ENCODE data around the gene LCN9.

Gene LCN9

GRCh38 chr9:135677641-135678168 is 14.6 kb downstream of the LCN9 start:
- Mint-ChIP-seq H3K36me3 (no peaks in the 10 kb centered on the region), H3K4me3 (no peak overlapping the region), H3K27ac (no peak overlapping the region), H3K4me1 (no peaks in the 10 kb centered on the region), H3K9me3 (no peaks in the 10 kb centered on the region), H3K27me3 (peaks cover 19% of the 10 kb centered on the region)
- no peak for ATAC-seq

GRCh38 chr9:135678236-135679017 is 15.3 kb downstream of the LCN9 start:
- H3K4me1 Mint-ChIP-seq: no peaks in the 10 kb centered on the region
- H3K4me3 Mint-ChIP-seq: no peak overlapping the region
- H3K9me3 Mint-ChIP-seq: no peaks in the 10 kb centered on the region
- H3K27ac Mint-ChIP-seq: no peak overlapping the region
- no peaks in the 10 kb centered on the region for H3K36me3 Mint-ChIP-seq
- ATAC-seq: peak; percentile 22
- H3K27me3 Mint-ChIP-seq: peaks cover 26% of the 10 kb centered on the region

GRCh38 chr9:135680056-135680455 is 16.9 kb downstream of the LCN9 start:
- Mint-ChIP-seq H3K36me3 (no peaks in the 10 kb centered on the region), H3K4me3 (no peak overlapping the region), H3K27me3 (peaks cover 43% of the 10 kb centered on the region), H3K9me3 (no peaks in the 10 kb centered on the region), H3K4me1 (no peaks in the 10 kb centered on the region), H3K27ac (no peak overlapping the region)
- no peak for ATAC-seq

GRCh38 chr9:135681161-135681560 is 18.1 kb downstream of the LCN9 start:
- Mint-ChIP-seq H3K36me3 (no peaks in the 10 kb centered on the region), H3K9me3 (no peaks in the 10 kb centered on the region), H3K27ac (no peak overlapping the region), H3K27me3 (peaks cover 49% of the 10 kb centered on the region), H3K4me1 (no peaks in the 10 kb centered on the region), H3K4me3 (no peak overlapping the region)
- no peak for ATAC-seq

- H3K9me3 Mint-ChIP-seq: no peaks in the 10 kb centered on the region
- H3K4me1 Mint-ChIP-seq: no peaks in the 10 kb centered on the region
- no peak overlapping the region for H3K27ac Mint-ChIP-seq
- no peaks in the 10 kb centered on the region for H3K36me3 Mint-ChIP-seq
- ATAC-seq: no peak
- peaks cover 49% of the 10 kb centered on the region for H3K27me3 Mint-ChIP-seq
- no peak overlapping the region for H3K4me3 Mint-ChIP-seq
Observed at GRCh38 chr9:135683401-135684034, 20.4 kb downstream of the LCN9 start.

GRCh38 chr9:135684691-135685090 is 21.6 kb downstream of the LCN9 start:
- Mint-ChIP-seq H3K9me3 (no peaks in the 10 kb centered on the region), H3K4me3 (no peak overlapping the region), H3K27ac (no peak overlapping the region), H3K36me3 (no peaks in the 10 kb centered on the region), H3K27me3 (peaks cover 49% of the 10 kb centered on the region), H3K4me1 (no peaks in the 10 kb centered on the region)
- ATAC-seq: no peak

GRCh38 chr9:135687216-135687615 is 24.1 kb downstream of the LCN9 start:
- Mint-ChIP-seq H3K4me3 (no peak overlapping the region), H3K27me3 (peaks cover 40% of the 10 kb centered on the region), H3K9me3 (peaks cover 3% of the 10 kb centered on the region), H3K4me1 (no peaks in the 10 kb centered on the region), H3K36me3 (no peaks in the 10 kb centered on the region), H3K27ac (no peak overlapping the region)
- no peak for ATAC-seq

- Mint-ChIP-seq H3K4me3 (no peak overlapping the region), H3K36me3 (no peaks in the 10 kb centered on the region), H3K27me3 (peaks cover 35% of the 10 kb centered on the region), H3K27ac (no peak overlapping the region), H3K4me1 (no peaks in the 10 kb centered on the region), H3K9me3 (peaks cover 3% of the 10 kb centered on the region)
- no peak for ATAC-seq
Observed at GRCh38 chr9:135689011-135689410, 25.9 kb downstream of the LCN9 start.

- H3K9me3 Mint-ChIP-seq: peaks cover 3% of the 10 kb centered on the region
- no peak overlapping the region for H3K27ac Mint-ChIP-seq
- no peaks in the 10 kb centered on the region for H3K36me3 Mint-ChIP-seq
- H3K27me3 Mint-ChIP-seq: peaks cover 23% of the 10 kb centered on the region
- no peak overlapping the region for H3K4me3 Mint-ChIP-seq
- ATAC-seq: no peak
- no peaks in the 10 kb centered on the region for H3K4me1 Mint-ChIP-seq
Observed at GRCh38 chr9:135690836-135691570, 27.9 kb downstream of the LCN9 start.

GRCh38 chr9:135692410-135692809 is 29.3 kb downstream of the LCN9 start:
- no peak for ATAC-seq
- no peak overlapping the region for H3K27ac Mint-ChIP-seq
- no peaks in the 10 kb centered on the region for H3K4me1 Mint-ChIP-seq
- no peaks in the 10 kb centered on the region for H3K36me3 Mint-ChIP-seq
- peaks cover 3% of the 10 kb centered on the region for H3K9me3 Mint-ChIP-seq
- H3K27me3 Mint-ChIP-seq: peaks cover 23% of the 10 kb centered on the region
- no peak overlapping the region for H3K4me3 Mint-ChIP-seq

GRCh38 chr9:135693265-135693664 is 30.2 kb downstream of the LCN9 start:
- H3K9me3 Mint-ChIP-seq: peaks cover 3% of the 10 kb centered on the region

GRCh38 chr9:135693771-135694170 is 30.7 kb downstream of the LCN9 start:
- Mint-ChIP-seq H3K27me3 (peaks cover 23% of the 10 kb centered on the region), H3K9me3 (peaks cover 3% of the 10 kb centered on the region), H3K27ac (no peak overlapping the region), H3K4me1 (no peaks in the 10 kb centered on the region), H3K36me3 (no peaks in the 10 kb centered on the region), H3K4me3 (no peak overlapping the region)
- ATAC-seq: no peak

More at GRCh38 chr9:135693265-135693664, 30.2 kb downstream of the LCN9 start:
- no peak for ATAC-seq
- no peaks in the 10 kb centered on the region for H3K4me1 Mint-ChIP-seq
- H3K27me3 Mint-ChIP-seq: peaks cover 23% of the 10 kb centered on the region
- no peak overlapping the region for H3K27ac Mint-ChIP-seq
- H3K4me3 Mint-ChIP-seq: no peak overlapping the region
- no peaks in the 10 kb centered on the region for H3K36me3 Mint-ChIP-seq

- ATAC-seq: no peak
- peaks cover 23% of the 10 kb centered on the region for H3K27me3 Mint-ChIP-seq
- H3K4me1 Mint-ChIP-seq: no peaks in the 10 kb centered on the region
- peaks cover 3% of the 10 kb centered on the region for H3K9me3 Mint-ChIP-seq
- H3K36me3 Mint-ChIP-seq: no peaks in the 10 kb centered on the region
- H3K27ac Mint-ChIP-seq: no peak overlapping the region
- no peak overlapping the region for H3K4me3 Mint-ChIP-seq
Observed at GRCh38 chr9:135694414-135694813, 31.3 kb downstream of the LCN9 start.

- no peaks in the 10 kb centered on the region for H3K4me1 Mint-ChIP-seq
- H3K4me3 Mint-ChIP-seq: no peak overlapping the region
- no peak for ATAC-seq
- peaks cover 28% of the 10 kb centered on the region for H3K27me3 Mint-ChIP-seq
- H3K36me3 Mint-ChIP-seq: no peaks in the 10 kb centered on the region
- no peak overlapping the region for H3K27ac Mint-ChIP-seq
- peaks cover 3% of the 10 kb centered on the region for H3K9me3 Mint-ChIP-seq
Observed at GRCh38 chr9:135695036-135695435, 31.9 kb downstream of the LCN9 start.

GRCh38 chr9:135695642-135696041 is 32.5 kb downstream of the LCN9 start:
- H3K27me3 Mint-ChIP-seq: peaks cover 34% of the 10 kb centered on the region

More at GRCh38 chr9:135695642-135696041, 32.5 kb downstream of the LCN9 start:
- no peaks in the 10 kb centered on the region for H3K36me3 Mint-ChIP-seq
- no peak overlapping the region for H3K4me3 Mint-ChIP-seq
- peaks cover 3% of the 10 kb centered on the region for H3K9me3 Mint-ChIP-seq
- no peak for ATAC-seq
- no peaks in the 10 kb centered on the region for H3K4me1 Mint-ChIP-seq
- H3K27ac Mint-ChIP-seq: no peak overlapping the region
